GM19468 (cell line): ENCODE measurements around the gene PRPS1.

Experiments used
- ATAC-seq: cut with Tn5 transposase; IDR thresholded peaks from one replicate; pipeline ENCODE4 v1.9.1; 2021; ENCODE audit warnings: mild to moderate bottlenecking, moderate library complexity, moderate number of reproducible peaks; ENCODE audit not compliant: unreplicated experiment; ENCODE audit errors: extremely low read depth

The PRPS1 gene

DNA sequence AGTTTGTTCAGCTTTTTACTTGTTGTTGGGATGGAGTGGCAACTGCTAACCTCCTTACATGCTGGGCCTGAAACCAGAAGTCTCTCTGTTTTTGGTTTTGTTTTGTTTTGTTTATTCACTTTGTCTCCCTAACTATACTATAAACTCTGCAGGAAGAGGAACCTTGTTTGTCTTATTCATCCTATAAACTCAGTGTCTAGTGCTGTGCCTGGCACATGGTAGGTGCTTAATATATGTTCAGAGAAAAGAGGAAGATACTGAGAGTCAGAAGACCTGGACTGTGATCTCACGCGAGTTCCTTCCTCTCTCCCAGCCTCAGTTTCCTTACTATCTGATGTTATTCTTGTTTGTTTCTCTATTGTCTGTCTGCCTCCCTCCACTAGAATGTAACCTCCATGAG lies 71.3 kb downstream of the PRPS1 start:
- ATAC-seq: no peak

DNA sequence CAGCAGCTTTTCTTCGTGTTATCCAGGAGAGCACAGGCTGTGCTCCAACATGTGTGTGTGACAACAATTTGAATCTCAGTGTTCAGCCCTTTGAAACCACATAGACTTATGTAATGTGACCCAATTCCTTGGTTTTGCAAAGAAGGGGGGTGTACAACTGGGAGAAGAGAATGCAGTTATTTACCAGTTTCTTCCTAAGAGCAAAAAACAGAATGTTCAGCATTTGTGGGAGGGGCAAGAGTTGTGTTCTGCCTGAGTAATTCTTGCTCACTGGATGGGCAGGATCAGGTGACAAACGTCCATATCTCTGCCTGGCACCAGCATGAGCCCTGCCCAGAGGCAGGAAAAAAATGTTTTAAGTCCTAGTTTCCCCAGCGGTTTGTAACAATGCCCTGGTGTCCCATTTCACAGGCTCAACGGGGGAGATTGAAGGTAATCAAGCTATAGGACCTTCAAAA lies 72.0 kb downstream of the PRPS1 start:
- ATAC-seq: no peak
